ENCODE results near the gene SAP30BP. TPM values are rescaled to one million over a fixed set of nuclear protein-coding genes. Genes with fewer than 3 reads are reported as not detected.

SAP30BP gene
- total and polyA plus RNA-seq, 2 experiments from 2014 or later = 44.9 to 97.9 TPM

- no peak for TF ChIP-seq ZNF462 (CRISPR knock-in tag; IDR thresholded peaks at IDR 0.05)
- TF ChIP-seq STAT1 (IDR thresholded peaks at IDR 0.05; ENCODE audit: unreplicated experiment) = no peak
- TF ChIP-seq, protein P1, sequence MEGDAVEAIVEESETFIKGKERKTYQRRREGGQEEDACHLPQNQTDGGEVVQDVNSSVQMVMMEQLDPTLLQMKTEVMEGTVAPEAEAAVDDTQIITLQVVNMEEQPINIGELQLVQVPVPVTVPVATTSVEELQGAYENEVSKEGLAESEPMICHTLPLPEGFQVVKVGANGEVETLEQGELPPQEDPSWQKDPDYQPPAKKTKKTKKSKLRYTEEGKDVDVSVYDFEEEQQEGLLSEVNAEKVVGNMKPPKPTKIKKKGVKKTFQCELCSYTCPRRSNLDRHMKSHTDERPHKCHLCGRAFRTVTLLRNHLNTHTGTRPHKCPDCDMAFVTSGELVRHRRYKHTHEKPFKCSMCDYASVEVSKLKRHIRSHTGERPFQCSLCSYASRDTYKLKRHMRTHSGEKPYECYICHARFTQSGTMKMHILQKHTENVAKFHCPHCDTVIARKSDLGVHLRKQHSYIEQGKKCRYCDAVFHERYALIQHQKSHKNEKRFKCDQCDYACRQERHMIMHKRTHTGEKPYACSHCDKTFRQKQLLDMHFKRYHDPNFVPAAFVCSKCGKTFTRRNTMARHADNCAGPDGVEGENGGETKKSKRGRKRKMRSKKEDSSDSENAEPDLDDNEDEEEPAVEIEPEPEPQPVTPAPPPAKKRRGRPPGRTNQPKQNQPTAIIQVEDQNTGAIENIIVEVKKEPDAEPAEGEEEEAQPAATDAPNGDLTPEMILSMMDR (conservative IDR thresholded peaks at IDR 0.05; ENCODE audit: low read depth in 2 of 2) = no peak
- TF ChIP-seq JUNB (IDR thresholded peaks at IDR 0.05; ENCODE audit: unreplicated experiment) = no peak
- TF ChIP-seq ZNF114 (CRISPR knock-in tag; IDR thresholded peaks at IDR 0.05) = no peak
- TF ChIP-seq CREB1 (CRISPR knock-in tag; IDR thresholded peaks at IDR 0.05; ENCODE audit: low read depth) = no peak
- TF ChIP-seq POLR2AphosphoS5 (IDR thresholded peaks at IDR 0.05; ENCODE audit: low read depth) = no peak
- TF ChIP-seq NANOG (IDR thresholded peaks at IDR 0.05; ENCODE audit: borderline replicate concordance) = no peak
- no peak for TF ChIP-seq EZH2phosphoT487 (IDR thresholded peaks at IDR 0.05; ENCODE audit: unreplicated experiment)
- TF ChIP-seq ZNF331 (CRISPR knock-in tag; IDR thresholded peaks at IDR 0.05; ENCODE audit: low read depth) = no peak
- TF ChIP-seq ETS1 (IDR thresholded peaks at IDR 0.05) = no peak
- TF ChIP-seq EZH2 (IDR thresholded peaks at IDR 0.05; ENCODE audit: low read depth, unreplicated experiment) = no peak
Measured at GRCh38 chr17:75680431-75680830, 13.3 kb downstream of the SAP30BP start (continued).

All from GM23338 (cell line).